Endodermal cell (in vitro differentiated cells): ENCODE data around the gene RFX4. TPM values are rescaled to one million over a fixed set of nuclear protein-coding genes. Genes with fewer than 3 reads are reported as not detected.
A peak's percentile ranks its signal among the peaks of the same experiment; 100 is the strongest.

ENCODE experiments used
- DNase-seq: peaks from one replicate; pipeline ENCODE4 v3.0.0-alpha.2; 2017
- H3K27ac ChIP-seq: 2 replicates; pipeline ENCODE4 v1.5.1; 2013; ENCODE audit warnings: mild to moderate bottlenecking, low read depth, low read length, moderate library complexity
- H3K27me3 ChIP-seq: 2 replicates; pipeline ENCODE4 v1.6.1; 2013; ENCODE audit warnings: mild to moderate bottlenecking, low read length, moderate library complexity; ENCODE audit not compliant: insufficient read depth, control insufficient read depth, poor library complexity, severe bottlenecking
- H3K36me3 ChIP-seq: 2 replicates; pipeline ENCODE4 v1.7.0; 2013; ENCODE audit warnings: mild to moderate bottlenecking, low read length, moderate library complexity; ENCODE audit not compliant: control insufficient read depth, insufficient read depth
- H3K4me1 ChIP-seq: one replicate; pipeline ENCODE4 v1.7.0; 2013; ENCODE audit warnings: low read length; ENCODE audit not compliant: control insufficient read depth, insufficient read depth
- H3K4me3 ChIP-seq: 2 replicates; pipeline ENCODE4 v1.5.1; 2013; ENCODE audit warnings: mild to moderate bottlenecking, low read length, moderate library complexity
- H3K9ac ChIP-seq: 2 replicates; pipeline ENCODE4 v1.6.1; 2013; ENCODE audit warnings: mild to moderate bottlenecking, low read length, moderate library complexity; ENCODE audit not compliant: poor library complexity, severe bottlenecking; ENCODE audit errors: extremely low read depth
- H3K9me3 ChIP-seq: 2 replicates; pipeline ENCODE4 v1.6.1; 2013; ENCODE audit warnings: mild to moderate bottlenecking, low read length, moderate library complexity; ENCODE audit not compliant: control insufficient read depth
- H3K27ac Mint-ChIP-seq: 2 replicates; pipeline ENCODE4 v1.8.0; 2020; ENCODE audit warnings: mixed read lengths
- H3K27me3 Mint-ChIP-seq: 2 replicates; pipeline ENCODE4 v1.8.0; 2021; ENCODE audit warnings: mild to moderate bottlenecking, mixed read lengths; ENCODE audit not compliant: insufficient read depth
- H3K36me3 Mint-ChIP-seq: 2 replicates; pipeline ENCODE4 v1.8.0; 2020; ENCODE audit warnings: low read depth, mixed read lengths
- H3K4me1 Mint-ChIP-seq: 2 replicates; pipeline ENCODE4 v1.8.0; 2020; ENCODE audit warnings: mixed read lengths
- H3K4me3 Mint-ChIP-seq: 2 replicates; pipeline ENCODE4 v1.8.0; 2020; ENCODE audit warnings: mild to moderate bottlenecking, moderate library complexity, mixed read lengths
- H3K9me3 Mint-ChIP-seq: 2 replicates; pipeline ENCODE4 v1.8.0; 2020; ENCODE audit warnings: mild to moderate bottlenecking, mixed read lengths
- WGBS, 2 experiments: methylation state at CpG; one replicate each; pipeline versions ENCODE4 v1.1.5 to v1.1.7; 2013; ENCODE audit warnings: missing lambda C conversion rate in 2 of 2, mixed read lengths in 1 of 2; ENCODE audit not compliant: insufficient coverage in 1 of 2, insufficient read length in 1 of 2; 5-methylcytosine and 5-hydroxymethylcytosine counted together
- total RNA-seq, 2 donors: library from RNA; stranded (reverse); fragmentation: NEBNext Ultra II Directional in 1 of 2; extraction: Animal tissue kit (Norgen Biotek cat#: 25700) in 1 of 2; gene quantifications; 2 replicates in 1 of 2; 3 replicates in 1 of 2; pipeline ENCODE4 v1.2.1, GENCODE V29; 2021
- TF ChIP-seq, protein P1 (sequence below): fragments of 200-600 bp; sonication (generic); conservative IDR thresholded peaks from 2 replicates; pipeline ENCODE4 v1.5.0; 2021; ENCODE audit warnings: antibody characterized with exemption, mild to moderate bottlenecking

The RFX4 gene
- total RNA-seq, 2 donors from 2014 or later: 0.09 to 0.86 TPM

DNA sequence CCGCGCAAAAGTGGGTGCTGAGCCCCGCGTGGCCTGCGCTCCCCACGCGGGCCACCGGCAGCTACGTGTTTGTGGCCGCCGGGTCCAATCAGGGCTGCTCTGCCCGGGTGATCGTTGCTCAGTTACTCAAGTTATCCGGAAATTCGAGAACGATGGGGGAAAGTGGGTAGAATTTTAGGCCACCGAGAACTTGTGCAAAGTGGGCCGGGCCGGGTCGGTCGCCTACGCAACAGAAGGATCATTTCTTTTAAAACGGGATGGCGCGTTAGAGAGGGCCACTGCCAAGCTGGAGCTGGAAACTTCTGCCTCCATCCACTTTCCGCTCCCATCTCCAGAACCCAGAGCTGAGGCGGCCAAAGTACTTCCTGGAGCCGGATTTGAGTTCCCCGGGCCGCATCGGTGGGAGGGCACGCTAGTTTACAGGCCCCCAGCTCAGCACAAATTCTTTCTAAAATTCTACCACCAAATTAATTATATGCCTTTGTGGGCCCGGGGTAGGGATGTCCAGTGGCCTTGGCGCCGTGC lies 3.5 kb downstream of the RFX4 start:
- H3K4me1 ChIP-seq: peaks cover 9% of the 10 kb centered on the region
- DNase-seq: peak; percentile 78
- H3K4me3 ChIP-seq: peak overlapping the region; percentile 79
- WGBS, 2 experiments: 0 to 1% methylated on average over 14 to 35 of the region's 35 CpGs
- TF ChIP-seq, protein P1, sequence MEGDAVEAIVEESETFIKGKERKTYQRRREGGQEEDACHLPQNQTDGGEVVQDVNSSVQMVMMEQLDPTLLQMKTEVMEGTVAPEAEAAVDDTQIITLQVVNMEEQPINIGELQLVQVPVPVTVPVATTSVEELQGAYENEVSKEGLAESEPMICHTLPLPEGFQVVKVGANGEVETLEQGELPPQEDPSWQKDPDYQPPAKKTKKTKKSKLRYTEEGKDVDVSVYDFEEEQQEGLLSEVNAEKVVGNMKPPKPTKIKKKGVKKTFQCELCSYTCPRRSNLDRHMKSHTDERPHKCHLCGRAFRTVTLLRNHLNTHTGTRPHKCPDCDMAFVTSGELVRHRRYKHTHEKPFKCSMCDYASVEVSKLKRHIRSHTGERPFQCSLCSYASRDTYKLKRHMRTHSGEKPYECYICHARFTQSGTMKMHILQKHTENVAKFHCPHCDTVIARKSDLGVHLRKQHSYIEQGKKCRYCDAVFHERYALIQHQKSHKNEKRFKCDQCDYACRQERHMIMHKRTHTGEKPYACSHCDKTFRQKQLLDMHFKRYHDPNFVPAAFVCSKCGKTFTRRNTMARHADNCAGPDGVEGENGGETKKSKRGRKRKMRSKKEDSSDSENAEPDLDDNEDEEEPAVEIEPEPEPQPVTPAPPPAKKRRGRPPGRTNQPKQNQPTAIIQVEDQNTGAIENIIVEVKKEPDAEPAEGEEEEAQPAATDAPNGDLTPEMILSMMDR: peak; percentile 0
- peaks cover 100% of the 10 kb centered on the region for H3K27me3 Mint-ChIP-seq
- H3K36me3 ChIP-seq: no peaks in the 10 kb centered on the region
- H3K4me1 Mint-ChIP-seq: peaks cover 31% of the 10 kb centered on the region
- H3K27me3 ChIP-seq: peaks cover 100% of the 10 kb centered on the region
- peak overlapping the region; percentile 82 for H3K27ac ChIP-seq
- no peaks in the 10 kb centered on the region for H3K9me3 ChIP-seq
- H3K9me3 Mint-ChIP-seq: no peaks in the 10 kb centered on the region
- H3K27ac Mint-ChIP-seq: no peak overlapping the region
- peak overlapping the region; percentile 60 for H3K4me3 Mint-ChIP-seq
- no peak overlapping the region for H3K9ac ChIP-seq
- no peaks in the 10 kb centered on the region for H3K36me3 Mint-ChIP-seq

DNA sequence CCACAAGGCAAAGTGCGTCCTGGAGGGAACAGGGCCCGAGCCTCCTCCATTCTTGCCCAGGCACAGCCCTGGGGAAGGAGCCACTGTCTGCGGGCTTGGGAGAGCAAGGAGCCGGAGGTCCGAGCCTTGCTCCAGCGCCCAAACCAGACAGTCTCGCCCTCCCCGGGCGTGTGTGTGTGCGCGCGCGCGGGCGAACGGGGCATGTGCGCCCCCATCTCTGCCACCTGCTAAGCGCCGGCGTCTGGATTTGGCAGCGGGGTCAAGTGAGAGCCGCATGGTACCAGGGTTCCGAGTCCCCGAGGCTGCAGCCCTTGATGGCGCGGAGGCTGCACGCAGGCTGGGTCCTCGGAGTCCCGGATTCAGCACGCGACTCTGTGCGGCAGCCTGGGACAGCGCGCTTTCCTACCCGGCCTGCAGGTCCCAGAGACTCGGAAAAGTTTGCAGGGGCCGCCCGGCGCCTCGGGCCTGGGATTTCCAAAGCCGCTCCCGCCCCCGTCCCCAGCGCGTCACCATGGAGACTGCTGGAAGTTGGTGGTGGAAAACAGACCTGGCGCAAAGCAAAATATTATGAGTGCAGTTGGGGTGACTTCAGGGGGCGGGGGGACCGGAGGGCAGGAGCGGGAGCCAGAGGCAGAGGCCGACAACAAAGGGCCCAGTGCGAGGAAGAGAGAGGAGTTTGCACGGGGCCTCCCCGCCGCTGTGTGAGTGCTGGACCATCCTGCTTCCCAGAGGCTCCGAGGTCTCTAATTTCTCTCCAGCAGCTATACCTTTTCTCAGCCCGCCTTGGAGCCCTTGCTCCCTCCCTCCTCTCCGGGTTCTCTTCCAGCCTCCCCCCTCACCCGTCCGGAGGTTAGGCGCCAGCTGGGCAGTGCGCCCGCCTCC lies 4.2 kb downstream of the RFX4 start:
- peak overlapping the region; percentile 79 for H3K4me3 ChIP-seq
- H3K4me1 Mint-ChIP-seq: peaks cover 29% of the 10 kb centered on the region
- DNase-seq: peak; percentile 90
- no peaks in the 10 kb centered on the region for H3K36me3 Mint-ChIP-seq
- H3K27ac ChIP-seq: peak overlapping the region; percentile 82
- WGBS, 2 experiments: 1% methylated on average over 15 to 62 of the region's 62 CpGs
- no peaks in the 10 kb centered on the region for H3K36me3 ChIP-seq
- H3K9me3 ChIP-seq: no peaks in the 10 kb centered on the region
- H3K27ac Mint-ChIP-seq: no peak overlapping the region
- H3K9ac ChIP-seq: no peak overlapping the region
- H3K27me3 Mint-ChIP-seq: peaks cover 100% of the 10 kb centered on the region
- peak overlapping the region; percentile 60 for H3K4me3 Mint-ChIP-seq
- H3K9me3 Mint-ChIP-seq: no peaks in the 10 kb centered on the region
- peaks cover 100% of the 10 kb centered on the region for H3K27me3 ChIP-seq
- TF ChIP-seq, protein P1: no peak
- peaks cover 9% of the 10 kb centered on the region for H3K4me1 ChIP-seq

DNA sequence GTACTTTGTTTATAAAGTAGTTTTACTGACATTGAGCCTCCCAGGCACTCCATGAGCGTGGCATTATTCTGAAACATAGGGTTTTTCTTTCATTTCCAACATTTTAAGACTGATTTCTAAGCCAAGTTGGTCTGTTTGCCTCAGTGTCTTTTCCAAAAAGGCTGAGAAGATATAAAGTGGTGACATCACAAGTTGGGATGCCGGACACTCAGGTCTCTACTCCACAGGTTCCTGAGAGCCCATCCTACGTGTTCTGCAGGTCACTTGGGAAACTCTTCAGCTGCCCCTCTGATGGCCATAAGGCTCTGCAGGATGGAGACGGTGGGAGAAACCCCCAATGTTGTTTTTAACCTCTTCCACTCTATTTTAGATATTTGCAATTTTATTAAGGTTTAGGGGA lies 6.0 kb downstream of the RFX4 start:
- Mint-ChIP-seq H3K4me1 (peaks cover 25% of the 10 kb centered on the region), H3K27me3 (peaks cover 100% of the 10 kb centered on the region), H3K9me3 (no peaks in the 10 kb centered on the region), H3K4me3 (no peak overlapping the region), H3K36me3 (no peaks in the 10 kb centered on the region), H3K27ac (no peak overlapping the region)
- Histone ChIP-seq H3K27ac (no peak overlapping the region), H3K9me3 (no peaks in the 10 kb centered on the region), H3K4me1 (peaks cover 9% of the 10 kb centered on the region), H3K9ac (no peak overlapping the region), H3K36me3 (no peaks in the 10 kb centered on the region), H3K4me3 (no peak overlapping the region), H3K27me3 (peaks cover 100% of the 10 kb centered on the region)
- 71 to 83% methylated on average over 2 to 4 of the region's 4 CpGs for WGBS, 2 experiments
- DNase-seq: no peak
- TF ChIP-seq, protein P1: no peak
